ENCODE results near the gene TRIP4. TPM values are rescaled to one million over a fixed set of nuclear protein-coding genes. Genes with fewer than 3 reads are reported as not detected.

Gene TRIP4
- total RNA-seq, 2 donors from 2014 or later, result 28.0 to 32.4 TPM

GRCh38 chr15:64443016-64443415 is 55.4 kb downstream of the TRIP4 start:
- Histone ChIP-seq H3K36me3 (no peaks in the 10 kb centered on the region), H3K4me3 (no peak overlapping the region), H3K9ac (ENCODE audit: low read depth in 2 of 2, low read length in 2 of 2) (no peak overlapping the region), H3K27me3 (no peaks in the 10 kb centered on the region), H3K4me1 (no peaks in the 10 kb centered on the region), H3K9me3 (no peaks in the 10 kb centered on the region), H3K27ac (no peak overlapping the region)
- intact Hi-C loops (cut with DNase I), result no loop called here
- no peak for DNase-seq
- TF ChIP-seq CTCF (IDR thresholded peaks at IDR 0.05), result no peak

- DNase-seq, result no peak
- H3K4me1 ChIP-seq, result no peaks in the 10 kb centered on the region
- no peak for TF ChIP-seq CTCF (IDR thresholded peaks at IDR 0.05)
- no peak overlapping the region for H3K9ac ChIP-seq (ENCODE audit: low read depth in 2 of 2, low read length in 2 of 2)
- H3K4me3 ChIP-seq, result no peak overlapping the region
- H3K27ac ChIP-seq, result no peak overlapping the region
- H3K36me3 ChIP-seq, result no peaks in the 10 kb centered on the region
- H3K27me3 ChIP-seq, result no peaks in the 10 kb centered on the region
- H3K9me3 ChIP-seq, result no peaks in the 10 kb centered on the region
- intact Hi-C loops (cut with DNase I), result no loop called here
Observed at GRCh38 chr15:64443747-64444621, 56.3 kb downstream of the TRIP4 start.

GRCh38 chr15:64444836-64445235 is 57.2 kb downstream of the TRIP4 start:
- Histone ChIP-seq H3K27ac (no peak overlapping the region), H3K4me3 (no peak overlapping the region), H3K9ac (ENCODE audit: low read depth in 2 of 2, low read length in 2 of 2) (no peak overlapping the region), H3K36me3 (no peaks in the 10 kb centered on the region), H3K4me1 (no peaks in the 10 kb centered on the region), H3K27me3 (no peaks in the 10 kb centered on the region), H3K9me3 (no peaks in the 10 kb centered on the region)
- intact Hi-C loops (cut with DNase I), result no loop called here
- no peak for DNase-seq
- TF ChIP-seq CTCF (IDR thresholded peaks at IDR 0.05), result no peak

- Histone ChIP-seq H3K27me3 (no peaks in the 10 kb centered on the region), H3K36me3 (no peaks in the 10 kb centered on the region), H3K27ac (no peak overlapping the region), H3K9ac (ENCODE audit: low read depth in 2 of 2, low read length in 2 of 2) (no peak overlapping the region), H3K4me3 (no peak overlapping the region), H3K4me1 (no peaks in the 10 kb centered on the region), H3K9me3 (no peaks in the 10 kb centered on the region)
- no peak for DNase-seq
- no peak for TF ChIP-seq CTCF (IDR thresholded peaks at IDR 0.05)
- intact Hi-C loops (cut with DNase I), result no loop called here
Observed at GRCh38 chr15:64447536-64448315, 60.1 kb downstream of the TRIP4 start.

GRCh38 chr15:64452988-64453688 is 65.5 kb downstream of the TRIP4 start:
- intact Hi-C loops (cut with DNase I), result no loop called here
- H3K27ac ChIP-seq, result no peak overlapping the region
- no peak for TF ChIP-seq CTCF (IDR thresholded peaks at IDR 0.05)
- H3K27me3 ChIP-seq, result no peaks in the 10 kb centered on the region
- no peak overlapping the region for H3K4me3 ChIP-seq
- no peak for DNase-seq
- H3K9ac ChIP-seq (ENCODE audit: low read depth in 2 of 2, low read length in 2 of 2), result no peak overlapping the region
- H3K36me3 ChIP-seq, result no peaks in the 10 kb centered on the region
- no peaks in the 10 kb centered on the region for H3K9me3 ChIP-seq
- H3K4me1 ChIP-seq, result no peaks in the 10 kb centered on the region

All from colonic mucosa (tissue), 4 donors.